Panc1 (cell line): ENCODE data around the gene MSMP. TPM values are rescaled to one million over a fixed set of nuclear protein-coding genes. Genes with fewer than 3 reads are reported as not detected.

ENCODE experiments used
- ATAC-seq: fragments of 200-7000 bp; cut with Tn5 transposase; 2 replicates; pipeline ENCODE4 v1.9.1; 2020; ENCODE audit warnings: mild to moderate bottlenecking, moderate library complexity
- BruUV-seq: library from RNA; stranded (reverse); fragments of 400-500 nt; replicated peaks from 2 replicates; lab custom pipeline; 2021; lab: Mats Ljungman, UMichigan
- CTCF ChIA-PET: fragments of 300-600 bp; sonication (Branson Sonifier 250); formaldehyde crosslinking; loops from one replicate; lab custom pipeline; 2022; ENCODE audit warnings: antibody characterized with exemption; lab: Charles Lee
- POLR2A ChIA-PET: fragments of 300-600 bp; sonication (Branson Sonifier 250); formaldehyde crosslinking; loops from one replicate; lab custom pipeline; 2022; ENCODE audit warnings: antibody characterized with exemption; lab: Charles Lee
- DNase-seq: peaks from one replicate; pipeline ENCODE4 v3.0.0-alpha.2; 2010; ENCODE audit warnings: low read depth, low spot score
- H3K27ac ChIP-seq: 2 replicates; pipeline ENCODE4 v1.5.1; 2011; ENCODE audit warnings: mild to moderate bottlenecking, low read length, inconsistent platforms
- H3K27me3 ChIP-seq: fragments of 200-500 bp; sonication (Bioruptor generic); 2 replicates; pipeline ENCODE4 v1.6.0; 2014; ENCODE audit warnings: low read length, inconsistent platforms; ENCODE audit not compliant: control insufficient read depth, insufficient read depth
- H3K36me3 ChIP-seq: fragments of 200-500 bp; sonication (Bioruptor generic); 2 replicates; pipeline ENCODE4 v1.5.1; 2014; ENCODE audit warnings: inconsistent platforms, mild to moderate bottlenecking, low read length, moderate library complexity; ENCODE audit not compliant: control insufficient read depth, insufficient read depth
- H3K4me1 ChIP-seq: 2 replicates; pipeline ENCODE4 v1.5.1; 2011; ENCODE audit warnings: inconsistent platforms, mild to moderate bottlenecking, low read length, moderate library complexity; ENCODE audit not compliant: control insufficient read depth, insufficient read depth
- H3K4me3 ChIP-seq, 2 experiments: 2 replicates each; pipeline ENCODE4 v1.5.1; 2011 to 2012; ENCODE audit warnings: low read depth in 2 of 2, low read length in 2 of 2, mild to moderate bottlenecking in 2 of 2, inconsistent platforms in 1 of 2, moderate library complexity in 1 of 2
- H3K9me3 ChIP-seq: fragments of 200-500 bp; sonication (Bioruptor generic); 2 replicates; pipeline ENCODE4 v1.5.1; 2014; ENCODE audit warnings: low read depth, mild to moderate bottlenecking, inconsistent platforms, low read length, moderate library complexity; ENCODE audit not compliant: control insufficient read depth, insufficient read depth
- CTCF ChIP-seq: fragments of 450-650 bp; IDR thresholded peaks from 2 replicates; pipeline ENCODE4 v1.5.1; 2017; ENCODE audit warnings: mild to moderate bottlenecking
- POLR2AphosphoS5 ChIP-seq: IDR thresholded peaks from 2 replicates; pipeline ENCODE4 v1.6.1; 2012; ENCODE audit warnings: mild to moderate bottlenecking, low read depth, low read length, moderate library complexity
- REST ChIP-seq, 2 experiments: IDR thresholded peaks; 2 replicates each; pipeline ENCODE4 v1.6.1; 2011 to 2012; ENCODE audit warnings: low read depth in 2 of 2, control low read depth in 1 of 2, low read length in 1 of 2, mild to moderate bottlenecking in 1 of 2, moderate library complexity in 1 of 2; ENCODE audit not compliant: insufficient read depth in 1 of 2
- SIN3A ChIP-seq: IDR thresholded peaks from 2 replicates; pipeline ENCODE4 v1.6.1; 2012; ENCODE audit warnings: low read depth, mild to moderate bottlenecking, low read length, moderate library complexity, borderline replicate concordance; ENCODE audit not compliant: insufficient read depth
- TCF7L2 ChIP-seq: IDR thresholded peaks from 2 replicates; pipeline ENCODE4 v1.6.1; 2011; ENCODE audit warnings: mild to moderate bottlenecking, low read depth, low read length, inconsistent platforms
- in situ Hi-C: cut with HindIII; loops from 2 replicates; pipeline ENCODE4 v1.10.0; 2016; ENCODE audit warnings: low sequenced_read_pairs, low pct_unique_long_range_greater_than_20kb
- intact Hi-C: fragments of 100-400 bp; cut with micrococcal nuclease; formaldehyde crosslinking; loops from one replicate; pipeline ENCODE4 v1.10.0; 2022; ENCODE audit not compliant: unreplicated experiment
- total RNA-seq: library from RNA; stranded (reverse); gene quantifications from one replicate; pipeline ENCODE4 v1.2.1, GENCODE V29; 2021; ENCODE audit not compliant: unreplicated experiment

Gene MSMP
- total RNA-seq, 1 experiment from 2014 or later, result 1.4 TPM

GRCh38 chr9:35718721-35719511 lies 35.2 kb downstream of the MSMP start:
- H3K27ac ChIP-seq, result no peak overlapping the region
- H3K4me3 ChIP-seq, result no peak overlapping the region
- intact Hi-C loops, result no loop called here
- CTCF ChIA-PET, result no interaction called here
- no peaks in the 10 kb centered on the region for H3K4me1 ChIP-seq
- peaks cover 56% of the 10 kb centered on the region for H3K36me3 ChIP-seq
- POLR2A ChIA-PET, result interaction anchor here (0.6 kb wide), 1 partner anchor 13 kb away, joined by 3 read pairs; the partner anchor contains the start of gene TLN1
- no TSS peak for BruUV-seq
- DNase-seq, result no peak
- H3K27me3 ChIP-seq, result no peaks in the 10 kb centered on the region
- in situ Hi-C loops, result no loop called here
- TF ChIP-seq SIN3A, result no peak
- no peak for TF ChIP-seq TCF7L2
- TF ChIP-seq REST (IDR thresholded peaks at IDR 0.05; ENCODE audit: insufficient read depth in 1 of 2, low read depth in 2 of 2, low read length in 1 of 2), result no peak
- no peak for TF ChIP-seq POLR2AphosphoS5
- no peak for TF ChIP-seq CTCF
- no peak for ATAC-seq
- no peaks in the 10 kb centered on the region for H3K9me3 ChIP-seq

GRCh38 chr9:35717132-35717870 lies 36.8 kb downstream of the MSMP start:
- Histone ChIP-seq H3K9me3 (no peaks in the 10 kb centered on the region), H3K27me3 (no peaks in the 10 kb centered on the region), H3K36me3 (peaks cover 53% of the 10 kb centered on the region), H3K4me3 (no peak overlapping the region), H3K27ac (no peak overlapping the region), H3K4me1 (no peaks in the 10 kb centered on the region)
- ChIA-PET CTCF (interaction anchor here (0.5 to 1.2 kb wide), 2 partner anchors 20 to 268 kb away, joined by 3 read pairs; no protein-coding TSS in a partner anchor), POLR2A (interaction anchor here (0.9 kb wide), 1 partner anchor 68 kb away, joined by 3 read pairs; no protein-coding TSS in a partner anchor)
- no TSS peak for BruUV-seq
- no peak for ATAC-seq
- intact Hi-C loops (no loop called here), in situ Hi-C loops (no loop called here)
- TF ChIP-seq REST (IDR thresholded peaks at IDR 0.05; ENCODE audit: insufficient read depth in 1 of 2, low read depth in 2 of 2, low read length in 1 of 2) (no peak), POLR2AphosphoS5 (no peak), CTCF (no peak), TCF7L2 (no peak), SIN3A (no peak)
- no peak for DNase-seq
